Coronary artery (tissue), 2 donors: ENCODE measurements around the gene WWC1.

Experiments
- DNase-seq: peaks from one replicate; pipeline ENCODE4 v3.0.0-alpha.2; 2017; ENCODE audit warnings: low spot score
- H3K27ac ChIP-seq, 2 donors: fragments of 200-600 bp; sonication (generic); one replicate each; pipeline ENCODE4 v1.5.1; 2016 to 2019
- H3K4me3 ChIP-seq: fragments of 200-600 bp; sonication (generic); 2 replicates; pipeline ENCODE4 v1.5.1; 2016; ENCODE audit warnings: mild to moderate bottlenecking, moderate library complexity
- TF ChIP-seq, protein P1 (sequence below): fragments of 200-600 bp; sonication (generic); IDR thresholded peaks from one replicate; pipeline ENCODE4 v1.5.1; 2019; ENCODE audit warnings: antibody characterized with exemption

The WWC1 gene

DNA sequence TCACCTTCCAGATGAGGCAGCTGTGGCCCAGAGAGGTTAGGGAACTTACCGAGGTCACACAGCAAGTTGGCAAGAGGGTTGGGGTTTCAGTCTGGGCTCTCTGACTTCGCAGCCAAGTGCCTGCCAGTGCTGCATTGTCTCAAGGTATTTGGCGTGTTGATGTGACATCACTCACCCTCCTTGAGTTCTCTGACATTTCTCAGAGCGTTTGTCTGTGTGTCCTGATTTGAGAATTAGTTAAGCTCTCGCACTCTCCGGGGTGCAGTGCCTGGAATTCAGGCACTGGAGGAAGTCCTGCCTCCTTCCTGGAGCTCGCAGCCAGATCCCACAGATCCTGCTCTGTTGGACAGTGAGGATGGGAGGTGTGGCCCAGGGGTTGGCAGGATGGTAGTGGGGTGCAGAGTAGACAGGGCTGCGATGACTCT lies 25.7 kb downstream of the WWC1 start:
- no peak for DNase-seq
- Histone ChIP-seq H3K27ac (no peak overlapping the region), H3K4me3 (no peak overlapping the region)
- TF ChIP-seq, protein P1, sequence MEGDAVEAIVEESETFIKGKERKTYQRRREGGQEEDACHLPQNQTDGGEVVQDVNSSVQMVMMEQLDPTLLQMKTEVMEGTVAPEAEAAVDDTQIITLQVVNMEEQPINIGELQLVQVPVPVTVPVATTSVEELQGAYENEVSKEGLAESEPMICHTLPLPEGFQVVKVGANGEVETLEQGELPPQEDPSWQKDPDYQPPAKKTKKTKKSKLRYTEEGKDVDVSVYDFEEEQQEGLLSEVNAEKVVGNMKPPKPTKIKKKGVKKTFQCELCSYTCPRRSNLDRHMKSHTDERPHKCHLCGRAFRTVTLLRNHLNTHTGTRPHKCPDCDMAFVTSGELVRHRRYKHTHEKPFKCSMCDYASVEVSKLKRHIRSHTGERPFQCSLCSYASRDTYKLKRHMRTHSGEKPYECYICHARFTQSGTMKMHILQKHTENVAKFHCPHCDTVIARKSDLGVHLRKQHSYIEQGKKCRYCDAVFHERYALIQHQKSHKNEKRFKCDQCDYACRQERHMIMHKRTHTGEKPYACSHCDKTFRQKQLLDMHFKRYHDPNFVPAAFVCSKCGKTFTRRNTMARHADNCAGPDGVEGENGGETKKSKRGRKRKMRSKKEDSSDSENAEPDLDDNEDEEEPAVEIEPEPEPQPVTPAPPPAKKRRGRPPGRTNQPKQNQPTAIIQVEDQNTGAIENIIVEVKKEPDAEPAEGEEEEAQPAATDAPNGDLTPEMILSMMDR = no peak

DNA sequence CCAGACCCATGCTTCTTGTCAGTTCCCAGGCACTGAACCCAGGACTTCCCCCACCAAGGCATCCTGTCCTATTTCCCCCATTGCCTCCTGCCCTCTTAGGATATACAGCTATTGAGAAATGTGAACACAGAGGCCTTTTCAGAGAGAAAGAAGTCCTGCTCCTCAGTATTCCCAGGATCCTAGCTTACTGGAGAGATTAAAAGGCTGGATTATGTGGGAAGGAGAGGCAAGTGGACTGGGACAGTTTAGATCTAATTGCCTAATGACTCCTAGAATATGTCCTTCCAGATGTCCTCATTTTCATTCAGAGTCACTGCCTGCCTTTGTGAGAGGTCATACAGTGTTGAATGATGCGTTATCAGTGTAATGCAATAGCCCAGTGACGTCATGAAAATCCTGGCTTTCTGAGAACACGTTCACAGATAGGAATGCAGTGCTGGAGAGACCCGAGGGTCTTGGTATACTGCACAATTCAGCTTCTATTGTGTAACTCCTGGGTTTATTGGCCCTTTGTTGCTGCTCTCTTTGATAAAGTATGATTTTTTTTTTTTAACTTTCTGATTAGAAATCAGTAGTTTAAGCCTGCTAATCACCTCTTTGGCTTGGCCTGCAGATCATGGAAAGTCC lies 26.2 kb downstream of the WWC1 start:
- DNase-seq = no peak
- Histone ChIP-seq H3K4me3 (no peak overlapping the region), H3K27ac (no peak overlapping the region)
- TF ChIP-seq, protein P1 = no peak

DNA sequence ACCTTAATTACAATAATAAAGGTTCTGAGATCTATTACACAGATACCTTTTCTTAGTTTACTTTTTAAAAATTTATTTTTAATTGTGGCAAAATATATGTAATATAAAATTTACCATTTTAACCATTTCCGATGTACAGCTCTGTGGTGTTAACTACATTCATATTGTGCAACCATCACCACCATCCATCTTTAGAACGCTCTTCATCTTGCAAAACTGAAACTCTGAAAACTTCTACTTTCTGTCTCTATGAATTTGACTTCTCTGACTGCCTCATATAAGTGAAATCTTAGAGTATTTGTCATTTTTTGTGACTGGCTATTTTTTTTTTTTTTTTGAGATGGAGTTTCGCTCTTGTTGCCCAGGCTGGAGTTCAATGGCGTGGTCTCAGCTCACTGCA lies 26.8 kb downstream of the WWC1 start:
- Histone ChIP-seq H3K27ac (no peak overlapping the region), H3K4me3 (no peak overlapping the region)
- DNase-seq = no peak
- TF ChIP-seq, protein P1 = no peak

DNA sequence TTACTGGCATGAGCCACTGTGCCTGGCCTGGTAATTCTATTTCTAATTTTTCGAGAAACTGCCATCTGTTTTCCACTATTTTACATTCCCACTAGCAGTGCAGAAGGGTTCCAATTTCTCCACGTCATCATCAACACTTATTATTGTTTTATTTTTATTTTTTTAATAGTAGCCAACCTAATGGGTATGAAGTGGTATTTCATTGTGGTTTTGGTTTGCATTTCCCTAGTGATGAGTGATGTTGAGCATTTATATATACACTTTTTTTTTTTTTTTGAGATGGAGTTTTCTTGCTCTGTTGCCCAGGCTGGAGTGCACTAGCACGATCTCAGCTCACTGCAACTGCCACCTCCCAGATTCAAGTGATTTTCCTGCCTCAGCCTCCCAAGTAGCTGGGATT lies 28.3 kb downstream of the WWC1 start:
- DNase-seq = no peak
- TF ChIP-seq, protein P1 = no peak
- Histone ChIP-seq H3K4me3 (no peak overlapping the region), H3K27ac (no peak overlapping the region)

DNA sequence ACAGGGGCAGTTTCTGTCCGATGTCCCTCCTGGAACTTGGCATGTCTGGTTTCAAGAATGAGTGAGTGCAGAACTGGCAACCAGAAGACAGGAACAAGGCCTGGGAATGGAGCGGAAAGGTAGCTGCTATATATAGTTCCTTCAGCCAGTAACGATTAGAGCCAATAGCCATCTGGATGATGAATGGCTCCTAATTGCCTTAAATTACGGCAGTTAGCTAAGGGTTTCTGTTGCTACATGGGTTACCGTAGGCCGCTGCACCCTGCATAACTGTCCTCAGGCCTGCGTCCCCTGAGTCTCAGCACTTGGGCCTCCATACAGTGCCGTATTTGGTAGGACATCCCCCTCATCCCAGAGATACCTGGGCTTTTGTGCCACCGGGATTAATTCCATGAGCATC lies 29.4 kb downstream of the WWC1 start:
- DNase-seq = no peak
- no peak overlapping the region for H3K4me3 ChIP-seq
- no peak overlapping the region for H3K27ac ChIP-seq
- TF ChIP-seq, protein P1 = no peak

DNA sequence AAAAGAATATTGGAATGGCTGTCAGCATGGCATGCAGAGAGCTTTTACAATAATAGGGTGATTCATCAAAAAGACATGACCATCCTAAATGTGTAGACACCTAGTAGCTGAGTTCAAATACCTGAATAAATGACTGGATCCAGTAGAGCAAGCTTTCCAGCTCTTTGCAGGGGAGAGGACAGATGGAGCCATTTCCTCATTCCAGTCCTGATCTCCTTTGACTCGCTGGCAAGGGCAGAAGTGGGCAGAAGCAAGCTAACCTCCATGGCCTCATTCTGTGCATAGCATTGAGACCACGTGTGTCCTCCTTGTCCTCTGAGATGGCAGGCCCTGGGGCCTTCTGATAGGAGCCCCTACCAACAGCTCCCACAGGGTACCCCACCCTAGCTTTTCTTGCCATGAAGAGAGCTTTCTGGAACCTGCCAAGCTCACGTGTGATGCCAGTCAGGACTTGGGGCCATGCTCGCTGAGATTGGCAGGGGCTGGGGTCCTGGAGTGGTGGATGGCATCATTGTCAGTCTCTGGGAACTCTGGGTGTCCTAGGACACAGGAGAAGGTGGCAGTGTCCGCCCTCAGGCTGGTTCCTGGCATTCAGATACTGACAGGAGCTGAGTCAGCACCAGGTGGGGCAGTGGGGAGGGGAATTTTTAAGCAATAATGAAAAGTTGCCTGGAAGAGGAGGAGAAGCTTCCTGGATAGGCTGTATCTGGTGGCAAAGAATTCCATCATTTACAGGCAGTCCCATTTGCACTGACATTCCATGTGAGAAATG lies 33.6 kb downstream of the WWC1 start:
- TF ChIP-seq, protein P1 = no peak
- Histone ChIP-seq H3K27ac (no peak overlapping the region), H3K4me3 (no peak overlapping the region)
- no peak for DNase-seq

DNA sequence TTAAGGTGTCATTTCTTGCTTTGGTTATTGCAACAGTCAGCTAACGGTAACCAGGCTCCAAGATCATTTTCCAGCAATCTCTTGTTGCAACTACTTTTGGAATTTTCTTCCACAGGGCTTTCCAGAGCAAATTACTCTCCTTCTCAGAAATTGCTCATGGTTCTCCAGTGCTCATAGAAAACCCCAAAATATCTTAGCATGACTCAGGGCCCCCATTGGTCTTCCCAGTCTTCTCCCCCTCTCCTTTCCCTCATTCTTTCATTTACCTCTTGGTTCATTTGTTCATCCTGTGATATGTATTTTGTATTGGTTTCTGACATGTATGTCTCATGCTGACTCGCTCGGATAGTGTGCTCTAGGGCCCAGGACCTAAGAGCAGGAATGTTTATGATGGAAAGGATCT lies 35.6 kb downstream of the WWC1 start:
- TF ChIP-seq, protein P1 = no peak
- no peak for DNase-seq
- Histone ChIP-seq H3K4me3 (no peak overlapping the region), H3K27ac (no peak overlapping the region)
